AG09319 (cell line): ENCODE results near the gene KASH5.

Experiments used
- DNase-seq: peaks from one replicate; pipeline ENCODE4 v3.0.0-alpha.2; 2010; ENCODE audit warnings: low read depth; ENCODE audit errors: extremely low read depth
- TF ChIP-seq, protein P1 (sequence below): IDR thresholded peaks from 2 replicates; pipeline ENCODE4 v1.5.1; 2011; ENCODE audit warnings: low read depth, mild to moderate bottlenecking, inconsistent platforms, low read length, moderate library complexity

The KASH5 gene

DNA sequence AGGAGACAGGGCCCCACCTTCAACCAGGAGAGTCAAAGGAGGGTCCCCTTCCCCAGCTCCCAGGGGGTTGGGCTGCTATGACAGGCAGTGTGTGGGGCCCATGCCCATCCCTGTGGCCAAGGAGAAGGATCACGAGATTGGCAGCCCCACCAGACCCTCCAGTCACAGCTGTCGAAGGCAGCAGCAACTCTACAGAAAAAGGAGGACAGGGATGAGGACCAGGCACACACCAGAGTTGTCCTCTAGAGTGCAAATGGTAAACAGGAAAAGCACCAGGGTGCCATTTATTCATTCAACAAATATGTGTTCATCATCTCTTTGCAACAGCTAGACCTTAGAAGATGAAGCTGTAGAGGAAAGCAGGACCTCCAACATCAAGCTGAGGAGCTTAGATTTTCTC is 31.1 kb downstream of the KASH5 start:
- no peak for DNase-seq
- TF ChIP-seq, protein P1, sequence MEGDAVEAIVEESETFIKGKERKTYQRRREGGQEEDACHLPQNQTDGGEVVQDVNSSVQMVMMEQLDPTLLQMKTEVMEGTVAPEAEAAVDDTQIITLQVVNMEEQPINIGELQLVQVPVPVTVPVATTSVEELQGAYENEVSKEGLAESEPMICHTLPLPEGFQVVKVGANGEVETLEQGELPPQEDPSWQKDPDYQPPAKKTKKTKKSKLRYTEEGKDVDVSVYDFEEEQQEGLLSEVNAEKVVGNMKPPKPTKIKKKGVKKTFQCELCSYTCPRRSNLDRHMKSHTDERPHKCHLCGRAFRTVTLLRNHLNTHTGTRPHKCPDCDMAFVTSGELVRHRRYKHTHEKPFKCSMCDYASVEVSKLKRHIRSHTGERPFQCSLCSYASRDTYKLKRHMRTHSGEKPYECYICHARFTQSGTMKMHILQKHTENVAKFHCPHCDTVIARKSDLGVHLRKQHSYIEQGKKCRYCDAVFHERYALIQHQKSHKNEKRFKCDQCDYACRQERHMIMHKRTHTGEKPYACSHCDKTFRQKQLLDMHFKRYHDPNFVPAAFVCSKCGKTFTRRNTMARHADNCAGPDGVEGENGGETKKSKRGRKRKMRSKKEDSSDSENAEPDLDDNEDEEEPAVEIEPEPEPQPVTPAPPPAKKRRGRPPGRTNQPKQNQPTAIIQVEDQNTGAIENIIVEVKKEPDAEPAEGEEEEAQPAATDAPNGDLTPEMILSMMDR, result no peak

DNA sequence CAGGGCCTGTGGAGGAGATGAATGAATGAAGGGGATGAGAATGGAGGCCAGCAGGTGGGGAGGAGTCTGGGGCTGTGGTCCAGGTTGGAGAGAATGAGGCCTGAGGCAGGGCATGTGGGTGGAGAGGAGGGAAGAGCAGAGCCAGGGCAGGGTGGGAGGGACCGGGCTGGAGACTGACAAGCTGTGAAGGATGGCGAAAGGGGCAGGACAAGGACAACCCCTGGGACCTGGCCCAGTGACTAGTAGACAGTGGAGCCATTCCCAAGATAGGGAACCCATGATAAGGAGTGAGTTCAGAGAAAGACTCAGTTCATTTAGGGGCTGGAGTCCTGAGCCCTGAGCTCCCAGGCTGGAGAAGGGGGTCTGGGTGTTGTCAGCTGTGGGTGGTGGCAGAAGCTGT is 32.2 kb downstream of the KASH5 start:
- TF ChIP-seq, protein P1, result no peak
- DNase-seq, result no peak

DNA sequence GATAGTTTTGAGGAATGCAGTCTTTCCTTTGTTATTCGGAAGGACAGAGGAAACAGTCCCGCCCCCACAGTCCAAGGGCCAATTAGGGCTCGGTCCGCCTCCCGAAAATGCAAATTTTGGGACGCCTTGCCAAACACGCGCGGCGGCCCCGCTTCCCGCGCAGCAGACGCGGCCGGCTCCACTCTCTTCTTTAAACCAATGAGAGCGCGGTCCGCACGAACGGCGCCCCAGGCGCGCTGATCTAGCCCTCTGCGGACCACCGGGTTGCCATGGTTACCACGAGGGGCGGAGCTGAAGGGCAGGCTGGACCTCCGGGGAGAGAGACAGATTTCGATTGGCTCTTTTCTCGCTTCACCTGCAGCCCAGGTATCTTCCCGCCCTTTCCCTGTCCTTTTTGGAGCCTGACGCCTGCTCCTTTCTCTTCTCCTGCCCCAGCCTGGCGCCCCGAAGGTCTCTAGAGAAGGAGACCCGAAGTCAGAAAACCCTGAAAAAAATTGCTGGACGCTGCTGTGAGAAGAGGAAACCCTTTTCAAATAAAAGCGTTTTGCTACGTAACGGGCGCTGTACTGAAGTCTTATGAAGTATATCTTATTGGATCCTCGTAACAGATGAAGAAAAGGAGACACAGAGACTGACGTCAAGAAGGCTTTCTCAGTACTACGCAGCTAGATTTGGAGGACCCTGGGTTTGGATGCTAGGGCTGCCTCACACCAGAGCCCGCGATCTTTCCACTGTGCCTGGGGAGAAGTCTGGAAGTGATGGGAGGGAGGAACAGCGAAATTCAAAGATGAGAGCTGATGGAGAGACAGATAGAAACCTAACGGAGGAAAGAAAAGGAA is 33.2 kb downstream of the KASH5 start:
- no peak for DNase-seq
- TF ChIP-seq, protein P1, result no peak

DNA sequence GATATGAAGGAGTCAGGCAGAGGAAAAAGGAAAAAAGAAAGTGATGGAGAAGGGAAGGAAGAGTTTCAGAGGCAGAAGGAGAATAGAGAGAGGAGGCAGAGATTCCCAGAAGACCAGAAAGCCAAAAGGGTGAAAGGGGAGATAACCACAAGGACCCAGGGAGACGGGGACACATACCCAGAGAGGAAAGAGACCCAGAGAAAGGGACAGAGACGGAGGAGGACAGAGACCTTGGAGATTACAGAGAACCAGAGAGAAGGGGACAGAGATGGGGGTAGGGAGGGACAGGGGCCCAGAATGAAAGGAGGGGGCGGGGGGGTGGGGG is 33.8 kb downstream of the KASH5 start:
- TF ChIP-seq, protein P1, result no peak
- DNase-seq, result no peak

DNA sequence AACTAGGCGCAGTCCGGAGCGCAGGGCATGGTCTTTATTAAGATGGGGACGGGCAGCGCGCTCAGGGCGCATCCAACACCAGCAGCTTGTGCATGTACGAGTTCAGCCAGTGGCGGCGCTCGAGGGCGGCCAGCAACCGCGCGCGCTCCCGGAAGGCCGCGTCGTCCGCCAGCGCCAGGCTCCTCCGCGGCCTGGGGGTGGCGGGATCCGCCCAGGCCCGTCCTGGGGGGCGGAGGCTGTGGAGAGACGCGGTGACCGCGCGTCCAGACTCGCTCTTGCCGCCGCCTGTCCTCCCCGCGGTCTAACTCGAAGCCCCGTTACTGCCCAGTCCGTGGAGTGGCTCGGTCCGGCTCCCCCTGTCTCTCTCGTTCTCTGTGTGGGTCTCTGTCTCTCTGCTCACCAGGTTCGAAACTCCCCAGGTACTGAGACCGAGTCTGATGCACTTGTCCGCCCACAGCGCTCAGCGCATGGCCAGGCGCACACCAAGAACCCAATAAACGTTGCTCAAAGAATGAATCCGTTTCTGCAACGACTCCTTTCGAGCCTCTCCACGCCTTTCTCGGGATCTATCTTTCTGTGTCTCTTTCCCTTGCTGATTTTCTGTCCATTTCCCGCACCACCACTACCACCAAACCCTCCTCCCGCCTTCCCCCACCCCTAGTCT is 34.5 kb downstream of the KASH5 start:
- TF ChIP-seq, protein P1, result peak; percentile 23

DNA sequence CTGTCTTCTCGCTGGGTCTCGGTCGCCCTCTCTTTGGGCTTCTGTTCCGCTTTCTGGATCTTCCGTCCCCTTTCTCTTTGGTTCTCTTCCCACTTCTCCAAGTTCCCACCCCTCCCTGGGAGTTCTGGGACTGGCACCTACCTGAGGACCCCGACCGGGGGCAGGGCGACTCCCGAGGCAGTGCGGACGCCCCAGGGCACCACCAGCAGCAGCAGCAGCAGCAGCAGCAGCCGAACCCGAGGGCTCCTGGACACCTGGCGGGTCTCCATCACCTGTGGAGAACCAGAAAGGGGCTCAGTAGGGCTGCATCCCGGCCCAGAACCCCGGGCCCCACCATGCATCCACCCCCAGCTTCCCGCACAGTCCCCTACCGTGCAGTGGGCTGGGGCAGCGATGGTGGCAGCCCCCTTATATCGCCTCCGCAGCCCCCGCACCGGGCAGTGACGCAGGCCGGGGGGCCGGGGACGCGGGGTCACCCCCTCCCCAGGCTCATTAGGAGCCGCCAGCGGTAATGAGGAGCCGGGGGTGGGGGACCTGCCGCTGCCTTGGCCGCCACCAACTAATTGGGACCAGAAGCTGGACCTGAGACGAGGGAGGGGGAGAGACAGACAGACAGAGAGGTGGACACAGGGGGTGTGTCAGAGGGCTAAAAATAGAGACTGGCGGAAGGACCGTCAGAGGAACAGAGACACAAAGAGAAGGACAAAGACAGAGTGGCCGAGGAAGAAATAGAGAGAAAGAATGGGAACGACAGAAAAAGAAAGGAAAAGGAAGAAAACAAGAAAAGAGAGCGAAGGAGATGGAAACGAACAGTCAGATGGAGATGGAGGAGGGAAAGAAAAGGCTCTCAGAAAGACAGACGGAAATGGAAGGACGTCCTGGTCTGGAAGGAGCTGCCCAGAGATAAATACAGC is 35.3 kb downstream of the KASH5 start, which contains the start of gene PTH2:
Gene PTH2 (minus strand): TSS at position 371 of the 914 bp plus-strand sequence. CDS start 102 bp downstream, at position 269.
- TF ChIP-seq, protein P1, result no peak
- DNase-seq, result no peak

More for the DNA sequence above, 34.5 kb downstream of the KASH5 start:
- no peak for DNase-seq
